ENCODE data around the gene PLOD2.

The PLOD2 gene

DNA sequence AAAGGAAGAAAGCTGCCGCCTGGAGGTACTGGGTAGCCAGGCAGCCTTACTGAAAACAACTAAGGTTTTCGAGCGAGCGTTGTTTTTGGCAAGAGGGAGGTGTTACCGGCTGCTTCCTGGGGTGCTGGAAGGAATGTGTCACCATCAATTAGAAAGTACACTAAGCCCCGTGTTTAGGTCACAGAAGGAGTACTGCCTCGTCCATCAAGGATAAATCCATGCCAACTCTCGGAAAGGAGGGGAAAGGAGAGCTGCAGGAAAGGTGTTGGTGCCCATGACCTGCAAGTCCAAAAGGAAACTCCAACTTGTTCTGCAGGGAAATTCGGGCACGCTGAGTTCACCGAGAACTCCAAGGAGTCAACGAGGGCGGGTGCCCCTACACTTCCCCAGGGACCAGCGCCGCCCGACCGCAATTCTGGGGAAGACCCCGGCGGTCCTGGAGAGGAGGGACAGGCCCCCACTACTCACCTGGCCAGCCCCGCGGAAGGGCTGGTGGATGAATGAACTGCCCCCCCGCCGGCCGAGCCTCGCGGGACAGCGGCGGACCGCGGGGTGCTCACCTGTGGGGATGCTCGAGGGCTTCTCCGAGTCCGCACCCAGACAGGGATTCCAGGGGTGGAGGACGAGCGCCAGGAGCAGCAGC is 542 bp downstream of the PLOD2 start:
- H3K36me3 Mint-ChIP-seq: no peaks in the 10 kb centered on the region
- H3K27me3 Mint-ChIP-seq: peaks cover 30% of the 10 kb centered on the region
- no peaks in the 10 kb centered on the region for H3K9me3 Mint-ChIP-seq (ENCODE audit: low read depth)
- no peak overlapping the region for H3K27ac Mint-ChIP-seq
- H3K4me3 Mint-ChIP-seq: peak overlapping the region; percentile 77
- peaks cover 13% of the 10 kb centered on the region for H3K4me1 Mint-ChIP-seq (ENCODE audit: low read depth)

DNA sequence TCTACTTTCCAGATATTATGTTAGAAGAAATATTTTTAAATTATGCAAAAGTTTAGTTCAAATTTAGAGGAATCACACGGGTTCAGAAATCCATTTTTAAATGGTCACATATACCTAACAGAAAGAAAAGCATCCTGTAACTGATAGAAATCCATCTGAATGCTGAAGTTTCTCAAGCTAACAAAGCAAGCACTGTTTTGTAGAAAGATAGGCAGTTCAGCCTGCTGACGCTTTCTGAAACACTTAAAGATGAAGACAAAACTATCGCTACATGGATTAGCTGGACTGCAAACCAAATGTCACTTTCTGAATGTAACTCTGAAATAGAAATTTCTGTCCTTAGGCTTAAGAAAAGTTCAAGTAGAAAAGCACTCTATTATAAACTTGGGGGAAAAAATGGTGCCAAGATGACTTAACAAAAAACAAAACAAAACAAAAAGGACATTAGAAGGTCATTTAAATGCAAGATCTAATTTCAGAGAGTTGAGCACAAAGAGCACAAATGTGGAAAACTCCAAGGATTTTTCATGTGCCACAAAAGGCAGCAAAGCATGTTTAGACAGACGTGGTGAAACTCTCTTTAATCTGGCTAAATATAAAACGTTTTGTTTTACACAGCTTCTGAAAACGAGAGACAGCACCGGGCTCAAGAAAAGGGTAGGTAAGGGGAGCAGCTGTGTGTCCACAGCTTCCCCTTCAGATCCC is 1.2 kb downstream of the PLOD2 start:
- H3K9me3 Mint-ChIP-seq (ENCODE audit: low read depth): no peaks in the 10 kb centered on the region
- no peaks in the 10 kb centered on the region for H3K36me3 Mint-ChIP-seq
- H3K4me1 Mint-ChIP-seq (ENCODE audit: low read depth): peaks cover 13% of the 10 kb centered on the region
- peaks cover 25% of the 10 kb centered on the region for H3K27me3 Mint-ChIP-seq
- peak overlapping the region; percentile 77 for H3K4me3 Mint-ChIP-seq
- no peak overlapping the region for H3K27ac Mint-ChIP-seq

DNA sequence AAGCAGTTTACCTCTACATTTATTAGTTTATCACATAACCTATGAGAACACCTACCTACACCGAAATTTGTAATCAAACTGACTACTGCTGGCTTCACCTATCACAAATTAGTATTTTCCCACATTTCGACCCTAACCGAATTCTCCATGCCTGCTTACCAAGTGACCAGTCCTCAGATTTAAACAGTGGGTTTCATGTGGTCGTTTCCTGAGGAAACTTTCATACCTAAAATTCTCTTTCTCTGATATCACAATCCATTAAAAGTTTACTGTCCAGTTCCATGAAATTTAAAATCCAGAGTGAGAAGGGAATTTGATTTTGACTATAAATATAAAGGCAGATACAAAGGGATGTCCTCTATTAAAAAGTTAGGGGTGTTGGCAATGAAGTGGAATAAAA is 1.9 kb downstream of the PLOD2 start:
- H3K4me3 Mint-ChIP-seq: no peak overlapping the region

DNA sequence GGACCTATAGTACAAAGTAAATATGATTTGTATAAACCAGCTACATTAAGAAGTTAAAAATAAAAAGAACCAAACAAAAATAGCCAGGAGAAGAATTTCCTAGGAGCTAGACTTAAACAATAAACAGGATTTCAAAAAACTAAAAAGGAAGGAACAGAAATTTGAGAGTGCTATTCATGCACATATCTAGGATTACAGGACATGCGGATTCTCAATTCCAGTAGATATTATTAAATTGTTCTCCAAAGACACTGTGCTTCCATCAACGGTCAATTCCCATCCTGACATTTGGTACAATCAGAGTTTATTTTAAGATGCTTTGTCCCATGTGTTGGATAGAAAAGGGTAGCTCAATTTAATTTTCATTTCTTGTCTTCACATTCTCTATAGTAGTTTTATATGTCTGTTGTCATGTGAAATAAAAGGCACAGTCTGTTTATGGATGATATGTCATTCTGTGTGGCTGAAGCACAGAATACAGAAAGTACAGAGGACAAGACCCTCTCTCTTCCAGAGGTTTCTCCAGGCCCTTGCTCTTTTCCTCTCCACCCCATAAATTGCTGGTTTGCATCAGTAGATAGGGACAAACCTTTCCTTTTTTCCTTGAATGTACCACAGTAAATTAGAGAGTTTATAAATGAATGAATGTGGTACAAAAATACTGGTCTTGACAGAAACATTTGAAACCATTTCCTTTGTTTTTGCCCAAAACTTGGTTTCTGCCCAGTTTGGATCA is 3.5 kb downstream of the PLOD2 start:
- no peak overlapping the region for H3K4me3 Mint-ChIP-seq
- no peaks in the 10 kb centered on the region for H3K9me3 Mint-ChIP-seq (ENCODE audit: low read depth)
- H3K27ac Mint-ChIP-seq: no peak overlapping the region
- H3K4me1 Mint-ChIP-seq (ENCODE audit: low read depth): peaks cover 13% of the 10 kb centered on the region
- H3K36me3 Mint-ChIP-seq: no peaks in the 10 kb centered on the region
- H3K27me3 Mint-ChIP-seq: peaks cover 15% of the 10 kb centered on the region

More for the DNA sequence above, 1.9 kb downstream of the PLOD2 start:
- H3K4me1 Mint-ChIP-seq (ENCODE audit: low read depth): peaks cover 13% of the 10 kb centered on the region
- H3K27me3 Mint-ChIP-seq: peaks cover 24% of the 10 kb centered on the region
- H3K36me3 Mint-ChIP-seq: no peaks in the 10 kb centered on the region
- H3K9me3 Mint-ChIP-seq (ENCODE audit: low read depth): no peaks in the 10 kb centered on the region
- H3K27ac Mint-ChIP-seq: no peak overlapping the region

DNA sequence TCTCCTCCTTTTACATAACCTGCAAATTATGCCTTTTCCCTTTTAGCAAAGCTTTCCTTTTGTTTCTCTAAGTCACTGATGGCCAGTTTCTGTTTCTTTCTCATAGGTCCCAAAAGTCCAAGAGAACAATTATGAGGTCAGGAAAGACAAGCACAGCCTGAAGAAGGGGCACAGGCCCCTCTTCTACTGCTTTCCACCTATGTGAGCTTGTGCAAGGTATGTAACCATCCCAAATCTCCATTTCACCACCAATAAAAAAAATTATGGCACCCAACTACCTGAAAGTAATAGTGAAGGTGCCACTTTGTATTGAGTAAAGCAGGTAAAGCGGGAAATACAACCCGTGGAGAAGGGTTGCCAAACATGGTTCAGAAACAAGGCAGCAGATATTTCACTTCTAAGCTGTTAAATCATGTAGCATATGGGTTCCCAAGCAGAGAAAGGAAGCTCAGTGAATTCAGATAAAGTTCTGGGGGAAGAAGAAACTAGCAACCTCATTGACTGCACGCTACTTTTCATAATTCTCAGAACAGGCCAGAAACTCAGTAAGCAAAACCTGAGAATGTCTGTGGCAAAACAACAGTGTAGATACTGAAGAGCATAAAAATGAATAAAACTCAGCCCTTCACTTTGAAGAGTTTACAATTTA is 4.2 kb downstream of the PLOD2 start:
- Mint-ChIP-seq H3K27ac (no peak overlapping the region), H3K9me3 (ENCODE audit: low read depth) (no peaks in the 10 kb centered on the region), H3K4me1 (ENCODE audit: low read depth) (peaks cover 13% of the 10 kb centered on the region), H3K27me3 (peaks cover 10% of the 10 kb centered on the region), H3K36me3 (no peaks in the 10 kb centered on the region), H3K4me3 (no peak overlapping the region)

DNA sequence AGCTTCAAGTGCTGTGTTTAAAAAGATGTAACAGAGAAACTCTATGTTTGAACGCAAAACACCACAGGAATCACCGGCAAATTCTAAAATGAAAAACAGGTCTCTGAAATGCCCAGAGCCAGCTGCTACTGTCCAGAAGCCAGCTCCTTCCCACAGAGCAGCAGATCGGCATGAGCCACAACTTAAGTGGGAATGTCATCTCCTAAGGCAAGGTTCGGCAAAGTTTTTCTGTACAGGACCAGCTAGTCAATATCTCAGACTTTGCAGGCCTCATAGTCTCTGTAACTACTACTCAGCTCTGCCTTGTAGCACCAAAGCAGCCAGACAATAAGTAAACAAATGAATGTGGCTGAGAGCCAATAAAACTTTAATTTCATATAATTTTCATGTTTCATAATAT is 4.9 kb downstream of the PLOD2 start:
- H3K27me3 Mint-ChIP-seq: peaks cover 8% of the 10 kb centered on the region
- no peak overlapping the region for H3K4me3 Mint-ChIP-seq
- no peaks in the 10 kb centered on the region for H3K36me3 Mint-ChIP-seq
- H3K9me3 Mint-ChIP-seq (ENCODE audit: low read depth): no peaks in the 10 kb centered on the region
- no peak overlapping the region for H3K27ac Mint-ChIP-seq
- H3K4me1 Mint-ChIP-seq (ENCODE audit: low read depth): peaks cover 9% of the 10 kb centered on the region

DNA sequence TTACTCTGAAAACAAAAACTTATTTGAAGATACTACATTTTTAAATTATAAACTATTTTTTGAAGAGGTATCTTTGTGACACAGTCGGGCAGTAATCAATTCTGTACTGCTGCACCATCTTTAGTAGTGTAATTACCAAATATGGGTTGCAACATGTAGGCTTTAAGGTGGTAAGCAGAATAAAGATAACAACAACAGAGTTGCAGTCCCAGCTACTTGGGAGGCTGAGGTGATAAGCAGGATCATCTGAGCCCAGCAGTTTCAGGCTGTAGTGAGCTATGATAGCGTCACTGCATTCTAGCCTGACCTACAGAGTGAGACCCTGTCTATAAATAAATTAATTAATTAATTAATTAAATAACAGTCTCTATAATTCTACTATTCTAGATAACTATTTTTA is 6.0 kb downstream of the PLOD2 start:
- H3K27me3 Mint-ChIP-seq: peaks cover 9% of the 10 kb centered on the region

DNA sequence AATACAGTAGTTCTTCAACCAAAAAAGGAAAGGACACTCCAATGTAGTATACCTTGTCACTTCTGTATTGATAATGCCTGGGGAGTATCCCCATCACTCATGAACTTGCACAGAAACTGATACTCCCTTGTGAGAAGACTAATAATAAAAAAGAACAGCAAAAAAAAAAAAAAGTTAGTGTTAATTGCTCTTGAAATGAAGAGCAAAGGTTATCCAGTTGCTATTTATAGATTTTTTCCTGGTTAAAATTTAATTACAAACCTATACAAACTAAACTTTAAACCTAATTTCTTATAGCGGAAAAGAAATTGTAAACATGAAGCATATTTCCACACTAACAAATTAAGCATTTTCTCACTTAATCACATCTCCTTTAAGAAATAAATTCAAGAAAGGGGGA is 6.7 kb downstream of the PLOD2 start:
- H3K4me1 Mint-ChIP-seq (ENCODE audit: low read depth): no peaks in the 10 kb centered on the region
- H3K4me3 Mint-ChIP-seq: no peak overlapping the region
- H3K9me3 Mint-ChIP-seq (ENCODE audit: low read depth): no peaks in the 10 kb centered on the region
- no peaks in the 10 kb centered on the region for H3K36me3 Mint-ChIP-seq
- H3K27me3 Mint-ChIP-seq: peaks cover 6% of the 10 kb centered on the region
- no peak overlapping the region for H3K27ac Mint-ChIP-seq

More for the DNA sequence above, 6.0 kb downstream of the PLOD2 start:
- H3K9me3 Mint-ChIP-seq (ENCODE audit: low read depth): no peaks in the 10 kb centered on the region
- H3K4me3 Mint-ChIP-seq: no peak overlapping the region
- peaks cover 4% of the 10 kb centered on the region for H3K4me1 Mint-ChIP-seq (ENCODE audit: low read depth)
- H3K36me3 Mint-ChIP-seq: no peaks in the 10 kb centered on the region
- no peak overlapping the region for H3K27ac Mint-ChIP-seq

DNA sequence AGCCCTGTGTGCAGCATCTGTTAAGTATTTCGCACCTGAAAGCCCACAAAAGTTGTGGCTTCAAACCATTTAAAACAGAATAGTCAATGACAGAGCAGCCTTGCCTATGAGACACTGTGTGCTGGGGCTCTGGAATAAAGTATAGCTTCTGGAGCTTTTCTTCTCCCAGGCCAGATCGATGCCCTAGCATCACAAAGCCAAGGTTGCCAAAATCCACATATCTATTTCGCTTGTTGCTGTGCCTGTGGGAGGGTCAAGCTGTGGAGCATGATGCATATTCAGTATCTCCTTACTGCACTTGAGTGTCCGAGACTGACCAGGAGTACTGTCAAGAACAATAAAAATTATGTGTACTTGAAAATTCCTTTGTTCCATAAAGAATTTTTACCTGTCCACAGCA is 7.6 kb downstream of the PLOD2 start:
- H3K36me3 Mint-ChIP-seq: no peaks in the 10 kb centered on the region
- no peaks in the 10 kb centered on the region for H3K4me1 Mint-ChIP-seq (ENCODE audit: low read depth)
- H3K27ac Mint-ChIP-seq: no peak overlapping the region
- peaks cover 6% of the 10 kb centered on the region for H3K27me3 Mint-ChIP-seq
- no peaks in the 10 kb centered on the region for H3K9me3 Mint-ChIP-seq (ENCODE audit: low read depth)
- no peak overlapping the region for H3K4me3 Mint-ChIP-seq

DNA sequence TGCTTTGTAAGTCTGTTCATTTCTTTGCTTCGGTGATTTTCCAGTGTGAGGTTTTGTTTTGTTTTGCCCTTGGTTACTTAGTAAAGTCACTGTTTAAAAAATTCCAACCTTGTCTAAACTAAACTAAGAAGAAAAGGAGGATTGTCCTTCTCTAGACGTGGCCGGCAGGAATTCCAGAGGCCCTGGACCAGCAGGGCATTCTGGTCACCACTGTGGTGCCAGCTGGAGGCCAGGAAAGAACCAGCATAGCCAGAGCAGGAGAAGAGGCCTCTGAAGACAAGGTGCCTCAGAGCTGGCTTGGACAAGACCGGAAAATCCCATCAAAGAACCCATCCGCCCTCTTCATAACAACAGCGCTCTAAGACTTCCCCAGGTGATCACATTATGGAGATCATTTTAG is 8.2 kb downstream of the PLOD2 start:
- Mint-ChIP-seq H3K4me1 (ENCODE audit: low read depth) (no peaks in the 10 kb centered on the region), H3K4me3 (no peak overlapping the region), H3K27me3 (peaks cover 6% of the 10 kb centered on the region), H3K27ac (no peak overlapping the region), H3K9me3 (ENCODE audit: low read depth) (no peaks in the 10 kb centered on the region), H3K36me3 (no peaks in the 10 kb centered on the region)

DNA sequence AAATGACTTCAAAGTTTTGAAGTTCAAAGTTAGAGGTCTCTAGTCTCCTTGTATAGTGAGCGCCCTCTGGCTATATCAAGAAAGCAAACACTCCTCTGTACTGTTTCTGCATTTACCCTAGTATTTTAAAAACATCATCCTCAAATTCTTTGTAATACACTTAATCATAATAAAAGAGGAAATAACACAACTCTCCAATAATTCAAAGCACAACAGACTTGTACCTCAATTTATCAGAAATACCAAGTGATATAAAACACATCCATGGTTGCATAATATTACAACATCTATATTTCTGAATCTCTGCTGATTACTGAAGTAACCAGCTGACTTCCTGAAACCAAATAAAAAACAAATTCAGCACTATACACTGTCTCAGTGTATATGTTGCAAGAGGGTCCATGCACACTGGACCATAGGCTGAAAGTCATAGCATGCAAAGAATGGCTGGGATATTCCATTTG is 12.5 kb downstream of the PLOD2 start:
- H3K4me3 Mint-ChIP-seq: no peak overlapping the region
- H3K4me1 Mint-ChIP-seq (ENCODE audit: low read depth): no peaks in the 10 kb centered on the region
- H3K9me3 Mint-ChIP-seq (ENCODE audit: low read depth): no peaks in the 10 kb centered on the region
- peaks cover 6% of the 10 kb centered on the region for H3K27me3 Mint-ChIP-seq
- no peaks in the 10 kb centered on the region for H3K36me3 Mint-ChIP-seq
- no peak overlapping the region for H3K27ac Mint-ChIP-seq

DNA sequence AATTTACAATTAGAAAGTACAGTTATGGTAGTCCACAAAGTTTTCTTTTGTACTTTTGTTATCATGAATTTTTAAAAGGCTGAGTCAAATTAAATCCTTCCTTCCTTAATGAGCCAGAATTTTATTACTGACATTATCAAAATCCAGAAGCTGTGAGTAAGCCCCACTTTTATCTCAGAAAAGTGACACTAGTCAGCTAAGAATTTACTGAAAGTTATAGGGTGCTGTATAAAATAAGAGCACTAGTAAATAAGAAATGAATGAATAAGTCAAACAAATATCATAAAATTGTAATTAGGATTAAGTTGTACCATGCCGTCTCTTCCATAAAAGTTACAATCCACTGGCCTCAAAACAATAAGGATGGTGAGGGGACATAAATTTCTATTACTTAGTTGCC is 15.3 kb downstream of the PLOD2 start:
- H3K36me3 Mint-ChIP-seq: no peaks in the 10 kb centered on the region
- H3K27ac Mint-ChIP-seq: no peak overlapping the region
- no peak overlapping the region for H3K4me3 Mint-ChIP-seq
- H3K4me1 Mint-ChIP-seq (ENCODE audit: low read depth): no peaks in the 10 kb centered on the region
- no peaks in the 10 kb centered on the region for H3K9me3 Mint-ChIP-seq (ENCODE audit: low read depth)
- peaks cover 5% of the 10 kb centered on the region for H3K27me3 Mint-ChIP-seq

DNA sequence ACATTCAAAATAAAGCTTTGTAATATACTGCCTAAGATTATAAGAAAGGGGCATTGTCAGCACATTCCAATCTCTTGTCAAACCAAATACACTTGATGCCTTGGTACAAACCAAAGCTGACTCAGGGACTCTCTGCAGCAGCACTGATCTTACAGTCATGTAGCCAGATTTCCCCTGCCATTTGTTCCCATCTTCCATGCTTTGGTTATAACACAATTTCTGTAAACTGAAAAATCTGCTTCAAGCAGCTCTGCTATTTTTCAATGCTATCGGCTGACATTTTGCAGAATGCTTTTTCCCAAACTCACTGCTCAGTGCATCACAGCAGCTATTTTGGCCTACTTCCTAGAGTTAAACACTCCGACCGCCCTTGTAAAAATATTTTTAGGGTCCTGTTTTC is 18.2 kb downstream of the PLOD2 start:
- H3K4me1 Mint-ChIP-seq (ENCODE audit: low read depth): no peaks in the 10 kb centered on the region
- H3K27ac Mint-ChIP-seq: no peak overlapping the region
- no peak overlapping the region for H3K4me3 Mint-ChIP-seq
- no peaks in the 10 kb centered on the region for H3K9me3 Mint-ChIP-seq (ENCODE audit: low read depth)
- H3K36me3 Mint-ChIP-seq: no peaks in the 10 kb centered on the region
- H3K27me3 Mint-ChIP-seq: peaks cover 3% of the 10 kb centered on the region

DNA sequence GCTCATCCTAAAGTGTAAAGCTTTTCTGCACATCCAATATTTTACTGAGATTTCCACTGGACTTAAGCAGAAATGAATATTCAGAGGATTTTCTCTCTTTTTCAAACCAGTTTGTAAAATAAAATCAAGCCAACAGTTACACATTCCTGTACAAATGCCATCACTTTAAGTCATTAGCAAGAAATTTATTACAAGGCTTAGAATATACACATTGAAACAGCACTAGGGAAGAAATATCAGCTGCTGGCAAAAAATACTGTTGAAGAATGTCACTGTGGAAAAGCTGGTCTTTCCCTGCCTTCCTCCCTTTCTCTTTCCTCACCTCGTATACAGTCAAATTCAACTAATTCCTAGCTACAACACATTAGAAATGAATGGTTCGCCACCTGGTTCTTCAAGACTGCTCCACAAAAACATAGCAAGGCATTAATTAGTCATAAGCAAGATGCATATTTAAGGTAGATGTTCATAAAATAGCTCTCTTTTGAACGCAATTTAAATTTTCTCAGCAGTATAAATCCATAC is 21.3 kb downstream of the PLOD2 start:
- peaks cover 3% of the 10 kb centered on the region for H3K27me3 Mint-ChIP-seq
- no peak overlapping the region for H3K27ac Mint-ChIP-seq
- H3K4me3 Mint-ChIP-seq: no peak overlapping the region
- H3K36me3 Mint-ChIP-seq: no peaks in the 10 kb centered on the region
- H3K9me3 Mint-ChIP-seq (ENCODE audit: low read depth): no peaks in the 10 kb centered on the region
- no peaks in the 10 kb centered on the region for H3K4me1 Mint-ChIP-seq (ENCODE audit: low read depth)

DNA sequence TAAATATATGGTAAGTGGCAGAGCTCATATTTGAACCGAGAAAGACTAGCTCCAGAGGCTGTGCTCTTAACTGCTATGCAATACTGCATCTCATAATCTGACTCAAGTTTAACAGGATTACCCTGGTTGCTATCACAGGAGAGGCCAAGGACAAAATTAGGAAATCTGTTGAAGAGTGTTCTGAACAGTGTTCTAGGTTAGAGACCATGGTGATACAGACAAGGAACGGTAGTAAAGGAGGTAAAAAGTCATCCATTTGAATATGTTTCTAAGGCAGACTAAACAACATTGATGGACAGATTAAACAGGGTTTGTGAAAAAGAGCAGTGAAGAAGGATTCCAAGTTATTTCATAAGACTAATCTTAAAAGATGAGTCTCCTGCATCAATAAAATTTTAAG is 22.1 kb downstream of the PLOD2 start:
- Mint-ChIP-seq H3K27ac (no peak overlapping the region), H3K27me3 (peaks cover 3% of the 10 kb centered on the region), H3K4me3 (no peak overlapping the region), H3K36me3 (no peaks in the 10 kb centered on the region), H3K9me3 (ENCODE audit: low read depth) (no peaks in the 10 kb centered on the region), H3K4me1 (ENCODE audit: low read depth) (no peaks in the 10 kb centered on the region)

All from activated naive CD8-positive, alpha-beta T cell (primary cell).